GM19438 (cell line): ENCODE data around the gene TTC27.
"Not testable (repeated sequence)": the region's sequence is repeated elsewhere in the genome, so short reads cannot be mapped to it uniquely, and the experiment has no call there.

Source experiments
- ATAC-seq: cut with Tn5 transposase; IDR thresholded peaks from one replicate; pipeline ENCODE4 v1.9.1; 2021; ENCODE audit warnings: low read depth; ENCODE audit not compliant: unreplicated experiment

The TTC27 gene

GRCh38 chr2:32750880-32751279, 123.0 kb downstream of the TTC27 start:
- no peak for ATAC-seq

DNA sequence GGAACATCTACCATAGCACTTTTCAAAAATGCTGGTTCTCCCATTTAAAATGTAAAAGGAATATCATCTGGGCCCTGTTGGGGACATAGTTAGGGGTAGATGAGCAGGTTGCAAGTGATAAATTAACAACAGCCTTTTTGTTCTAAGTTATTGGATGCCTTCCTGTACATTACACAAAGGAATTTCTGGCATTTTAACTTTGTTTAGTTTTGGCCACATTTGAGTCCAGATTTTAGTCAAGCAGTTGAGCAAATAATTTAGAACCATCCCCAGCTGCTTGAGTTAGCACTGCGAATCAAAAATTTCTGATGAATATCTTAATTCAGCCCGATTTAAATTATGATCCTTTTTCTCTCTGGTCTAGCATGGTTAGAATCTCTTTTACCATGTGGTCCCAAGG, 124.4 kb downstream of the TTC27 start:
- ATAC-seq = no peak

DNA sequence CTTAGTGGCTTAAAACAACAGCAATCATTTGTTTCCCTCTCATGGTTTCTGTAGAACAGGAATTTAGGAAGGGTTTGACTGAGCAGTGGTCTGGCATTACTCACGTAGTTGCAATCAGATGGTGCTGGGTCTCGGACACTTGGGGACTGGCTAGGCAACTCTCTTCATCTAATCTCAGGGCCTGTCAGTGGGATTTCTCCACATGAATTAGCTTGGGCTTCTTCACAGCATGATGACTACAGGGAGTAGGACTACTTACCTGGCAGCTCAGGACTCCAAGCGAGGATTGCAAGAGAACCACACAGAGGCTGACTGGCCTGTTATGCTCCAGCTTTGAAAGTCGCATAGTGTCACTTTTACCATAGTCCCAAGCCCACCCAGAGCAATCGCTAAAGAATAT, 125.1 kb downstream of the TTC27 start:
- ATAC-seq = no peak

DNA sequence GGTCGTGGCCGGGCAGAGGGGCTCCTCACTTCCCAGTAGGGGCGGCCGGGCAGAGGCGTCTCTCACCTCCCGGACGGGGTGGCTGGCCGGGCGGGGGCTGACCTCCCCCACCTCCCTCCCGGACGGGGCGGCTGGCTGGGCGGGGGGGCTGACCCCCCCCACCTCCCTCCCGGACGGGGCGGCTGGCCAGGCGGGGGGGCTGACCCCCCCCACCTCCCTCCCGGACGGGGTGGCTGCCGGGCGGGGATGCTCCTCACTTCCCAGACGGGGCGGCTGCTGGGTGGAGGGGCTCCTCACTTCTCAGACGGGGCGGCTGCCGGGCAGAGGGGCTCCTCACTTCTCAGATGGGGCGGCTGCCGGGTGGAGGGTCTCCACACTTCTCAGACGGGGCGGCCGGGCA, 126.8 kb downstream of the TTC27 start:
- not testable (repeated sequence) for ATAC-seq

GRCh38 chr2:32755666-32756065, 127.8 kb downstream of the TTC27 start:
- ATAC-seq = no peak

DNA sequence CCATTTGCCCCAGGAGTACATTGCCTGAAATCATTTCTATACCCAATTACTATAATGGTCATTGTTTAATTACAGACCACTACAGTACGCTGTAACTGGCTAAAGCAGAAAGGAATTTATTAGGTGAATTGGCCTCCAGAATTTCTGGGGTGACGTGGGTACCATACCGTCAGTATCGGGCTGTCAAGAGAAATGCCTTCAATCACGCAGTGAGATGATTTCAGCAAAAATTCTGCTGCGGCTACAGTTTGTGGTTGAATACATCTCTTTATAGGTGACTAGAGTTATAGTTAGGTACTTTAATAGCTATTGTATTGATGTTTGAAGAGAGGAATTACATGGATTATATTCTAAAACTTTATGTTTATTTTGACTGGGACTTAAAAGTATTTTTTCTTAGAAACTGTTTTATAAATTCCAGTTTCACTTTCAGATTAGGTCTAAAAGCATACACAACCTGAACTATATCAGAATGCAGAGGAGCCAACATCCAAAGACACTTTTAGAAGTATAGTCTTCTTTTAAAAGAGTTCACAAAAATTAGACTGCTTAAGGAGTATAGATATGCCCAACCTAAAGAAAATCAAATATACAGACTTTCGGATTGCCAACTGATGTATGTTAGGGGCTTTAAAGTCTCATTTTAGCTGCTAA, 128.4 kb downstream of the TTC27 start:
- ATAC-seq = no peak

GRCh38 chr2:32758232-32758631, 130.4 kb downstream of the TTC27 start:
- no peak for ATAC-seq

GRCh38 chr2:32760628-32761027, 132.8 kb downstream of the TTC27 start:
- no peak for ATAC-seq

DNA sequence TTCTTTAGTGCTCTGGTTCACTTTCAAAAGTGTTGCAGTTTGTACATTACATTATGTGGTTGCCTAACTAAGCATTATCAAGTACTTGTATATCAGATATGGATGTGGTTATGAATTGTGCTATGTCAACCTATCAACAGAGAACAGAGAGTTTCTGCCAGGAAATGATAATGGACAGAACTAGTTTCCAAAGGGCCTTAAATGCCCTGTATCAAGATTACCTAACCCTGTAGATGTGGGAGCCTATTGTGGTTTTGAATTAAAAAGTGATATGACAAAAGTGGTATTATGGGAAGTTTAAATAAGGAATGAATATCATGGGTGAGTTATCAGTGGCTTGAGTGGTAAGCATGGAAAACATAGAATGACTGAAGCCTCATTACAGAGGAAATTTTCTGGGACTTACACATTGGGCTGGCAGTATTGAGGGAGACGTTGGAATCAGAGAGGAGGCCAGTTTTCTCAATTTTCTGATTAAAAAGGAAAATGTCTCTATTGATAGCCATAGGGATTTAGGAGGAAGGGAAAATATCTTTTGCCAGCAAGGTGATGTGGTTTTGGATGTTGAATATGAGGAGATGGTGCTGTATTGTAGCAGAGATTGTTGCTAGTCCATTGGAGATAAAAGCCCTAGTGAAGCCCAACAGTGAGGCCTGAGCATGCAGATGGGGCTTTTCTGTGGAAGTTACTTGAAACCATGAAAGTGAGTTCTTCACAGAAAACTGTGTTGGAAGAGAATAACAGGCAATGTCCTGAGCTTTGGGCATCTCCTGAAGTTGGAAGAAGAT, 140.7 kb downstream of the TTC27 start:
- ATAC-seq = no peak

DNA sequence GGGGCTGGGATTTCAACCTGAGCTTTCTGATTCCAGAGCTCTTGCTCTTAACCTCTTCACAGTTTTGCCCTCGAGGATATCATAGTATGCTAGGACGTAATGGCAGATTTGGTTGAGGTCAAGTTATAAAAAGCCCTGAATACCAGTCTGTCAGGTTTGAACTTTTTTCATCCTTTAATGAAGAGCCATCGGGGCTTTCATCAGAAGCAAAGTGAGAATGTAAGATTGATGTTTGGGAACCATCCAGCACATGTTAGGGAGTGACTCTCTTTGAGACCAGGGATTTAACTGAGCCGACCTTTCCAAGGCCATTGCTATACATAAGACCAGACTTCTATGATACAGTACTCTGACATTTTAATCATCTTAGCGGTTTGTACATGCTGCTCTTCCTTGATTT, 142.5 kb downstream of the TTC27 start:
- no peak for ATAC-seq

GRCh38 chr2:32772638-32773447, 145.0 kb downstream of the TTC27 start:
- no peak for ATAC-seq

GRCh38 chr2:32773448-32773808, 145.6 kb downstream of the TTC27 start:
- no peak for ATAC-seq

- no peak for ATAC-seq
Observed at GRCh38 chr2:32775954-32776353, 148.1 kb downstream of the TTC27 start.

GRCh38 chr2:32777714-32778113, 149.9 kb downstream of the TTC27 start:
- no peak for ATAC-seq

DNA sequence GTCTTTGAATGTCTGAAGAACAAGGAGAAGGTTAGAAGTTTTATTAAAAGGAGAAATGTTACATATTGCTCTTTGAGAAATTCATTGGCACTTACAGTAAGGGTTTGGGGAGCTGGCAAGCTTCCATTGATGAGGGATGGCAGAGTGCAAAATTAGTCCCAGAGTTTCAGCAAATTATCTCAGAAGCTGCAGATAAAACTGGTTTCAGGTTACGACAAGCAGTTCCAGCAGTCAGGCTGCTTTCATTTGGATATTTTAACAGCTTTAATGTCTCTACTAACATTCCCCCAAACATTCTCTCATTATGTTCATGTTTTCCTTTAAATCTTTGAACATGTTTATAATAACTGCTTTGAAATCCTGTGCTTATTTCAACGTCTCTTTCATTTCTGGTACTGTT, 153.1 kb downstream of the TTC27 start:
- ATAC-seq = no peak

DNA sequence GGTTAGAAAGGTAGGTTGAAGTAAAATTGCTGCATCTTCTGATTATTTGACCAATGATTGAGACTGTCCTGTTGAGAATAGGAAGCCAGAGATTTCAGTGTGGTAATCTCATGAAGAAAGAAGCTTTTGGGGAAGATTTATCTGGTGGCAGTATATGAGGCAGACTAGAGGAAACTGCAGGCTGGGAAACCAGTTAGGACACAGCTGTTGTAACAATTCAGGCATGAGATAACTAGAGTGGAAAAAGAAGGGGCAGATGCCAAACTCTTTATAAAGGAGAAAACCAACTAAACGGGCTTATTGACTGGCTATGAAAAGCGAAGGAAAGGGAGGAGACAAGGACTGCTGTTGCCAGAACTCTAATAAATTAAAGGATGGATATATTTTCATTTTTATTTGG, 155.6 kb downstream of the TTC27 start:
- ATAC-seq = no peak

DNA sequence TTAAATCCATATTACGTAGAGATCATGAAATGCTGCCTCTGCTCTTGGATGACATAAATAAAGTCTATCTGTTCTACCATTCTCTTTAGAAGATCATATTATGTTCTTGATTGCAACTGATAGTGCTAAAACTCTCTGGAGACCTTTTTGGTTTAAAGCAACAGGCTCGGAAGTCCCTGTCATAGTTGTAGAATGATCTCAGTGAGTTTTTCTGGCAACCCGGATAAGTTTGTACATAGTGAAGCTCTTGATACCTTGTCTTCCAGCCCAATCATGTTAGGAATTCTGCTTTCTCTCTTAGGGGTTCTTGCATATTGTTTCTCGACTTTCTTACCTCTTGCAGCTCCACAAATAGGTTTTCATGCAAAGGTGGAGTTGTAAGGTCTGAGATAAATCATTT, 156.1 kb downstream of the TTC27 start:
- no peak for ATAC-seq

DNA sequence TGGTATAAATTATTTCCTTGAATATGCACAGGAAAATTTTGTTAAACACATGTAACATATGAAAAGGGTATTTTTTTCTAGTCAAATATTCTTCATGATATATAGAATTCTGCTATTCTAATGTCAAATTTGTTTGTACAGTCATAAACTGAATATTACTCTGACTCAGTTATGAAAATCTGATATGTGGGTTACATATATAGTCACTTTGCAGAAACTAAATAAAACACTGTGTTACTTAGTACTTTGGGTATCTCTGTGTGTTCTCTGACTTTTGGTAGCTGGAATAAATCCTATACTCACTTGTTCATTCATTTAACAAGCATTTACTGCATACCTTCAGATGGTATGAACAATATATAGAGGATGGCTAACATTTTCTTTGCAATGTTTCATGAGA, 159.4 kb downstream of the TTC27 start:
- ATAC-seq = no peak

DNA sequence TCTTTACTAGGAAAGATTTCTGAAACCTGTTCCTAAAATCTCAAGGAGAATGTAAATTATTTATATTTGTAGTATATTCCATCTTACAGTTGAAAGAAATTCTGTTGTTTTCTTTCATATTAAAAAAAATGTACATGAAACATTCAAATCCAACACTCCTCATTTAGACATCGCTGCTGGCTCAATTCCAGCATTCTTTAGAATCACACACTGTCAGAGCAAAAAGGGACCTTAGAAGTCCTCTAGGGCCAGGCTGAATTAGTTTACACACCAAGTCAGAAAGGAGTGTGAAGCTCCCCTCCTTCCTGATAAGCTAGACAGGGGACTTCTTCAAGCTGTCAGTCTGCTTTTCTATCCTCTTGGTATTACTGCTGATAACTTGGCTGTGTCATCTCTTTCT, 160.3 kb downstream of the TTC27 start:
- no peak for ATAC-seq

- ATAC-seq = no peak
Observed at GRCh38 chr2:32792416-32792815, 164.6 kb downstream of the TTC27 start.

DNA sequence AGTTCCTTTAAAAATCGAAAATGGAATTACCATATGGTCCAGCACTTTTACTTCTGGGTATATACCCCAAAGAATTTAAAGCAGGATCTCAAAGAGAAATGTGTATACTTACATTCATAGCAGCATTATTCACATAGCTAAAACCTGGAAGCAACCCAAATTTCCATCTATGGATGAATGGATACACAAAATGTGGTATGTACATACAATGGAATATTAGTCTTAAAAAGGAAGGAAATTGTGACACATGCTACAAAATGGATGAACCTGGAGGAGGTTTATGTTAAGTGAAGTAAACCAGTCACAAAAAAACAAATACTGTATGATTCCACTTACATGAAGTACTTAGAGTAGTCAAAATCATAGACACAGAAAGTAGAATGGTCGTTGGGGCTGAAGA, 171.0 kb downstream of the TTC27 start:
- ATAC-seq = no peak

GRCh38 chr2:32801741-32802140, 173.9 kb downstream of the TTC27 start:
- ATAC-seq = no peak
